Hematopoietic multipotent progenitor cell treated with erythropoietin and hydrocortisone succinate and interleukin-3 and kit ligand, for 4 days (in vitro differentiated cells): ENCODE results near the gene HS3ST6.
"Not testable (repeated sequence)": the region's sequence is repeated elsewhere in the genome, so short reads cannot be mapped to it uniquely, and the experiment has no call there.

Experiments used
- DNase-seq: peaks from one replicate; pipeline ENCODE4 v3.0.0-alpha.2; 2015

The HS3ST6 gene

GRCh38 chr16:1906055-1906845, 12.0 kb downstream of the HS3ST6 start:
- no peak for DNase-seq

- no peak for DNase-seq
These were observed 14.1 kb downstream of the HS3ST6 start for GRCh38 chr16:1903845-1904840.

GRCh38 chr16:1903220-1903574, 15.0 kb downstream of the HS3ST6 start:
- no peak for DNase-seq

GRCh38 chr16:1902547-1903219, 15.5 kb downstream of the HS3ST6 start:
- DNase-seq, result no peak

GRCh38 chr16:1900452-1900774, 17.8 kb downstream of the HS3ST6 start:
- DNase-seq, result no peak

GRCh38 chr16:1899641-1900451, 18.4 kb downstream of the HS3ST6 start:
- no peak for DNase-seq

- DNase-seq, result not testable (repeated sequence)
These were observed 20.5 kb downstream of the HS3ST6 start for GRCh38 chr16:1897692-1898091.

GRCh38 chr16:1895949-1896675, 22.1 kb downstream of the HS3ST6 start:
- DNase-seq, result no peak

- DNase-seq, result no peak
These were observed 23.1 kb downstream of the HS3ST6 start for GRCh38 chr16:1895068-1895467.

GRCh38 chr16:1890708-1891050, 27.5 kb downstream of the HS3ST6 start:
- DNase-seq, result no peak

GRCh38 chr16:1890024-1890707, 28.0 kb downstream of the HS3ST6 start:
- no peak for DNase-seq

GRCh38 chr16:1887711-1888354, 30.4 kb downstream of the HS3ST6 start:
- DNase-seq, result no peak

- DNase-seq, result no peak
These were observed 33.3 kb downstream of the HS3ST6 start for GRCh38 chr16:1884889-1885288.

- peak; percentile 69 for DNase-seq
These were observed 34.0 kb downstream of the HS3ST6 start for GRCh38 chr16:1884155-1884760.

- not testable (repeated sequence) for DNase-seq
These were observed 37.0 kb downstream of the HS3ST6 start for GRCh38 chr16:1881172-1881571.

GRCh38 chr16:1879477-1879876, 38.7 kb downstream of the HS3ST6 start:
- DNase-seq, result no peak

GRCh38 chr16:1878256-1878655, 40.0 kb downstream of the HS3ST6 start:
- no peak for DNase-seq

GRCh38 chr16:1877804-1878203, 40.4 kb downstream of the HS3ST6 start:
- no peak for DNase-seq

GRCh38 chr16:1877089-1877488, 41.1 kb downstream of the HS3ST6 start:
- DNase-seq, result no peak

GRCh38 chr16:1876468-1876867, 41.7 kb downstream of the HS3ST6 start:
- no peak for DNase-seq
